Smooth muscle cell (in vitro differentiated cells): Measurements from ENCODE around the gene GLRX3. TPM values are rescaled to one million over a fixed set of nuclear protein-coding genes. Genes with fewer than 3 reads are reported as not detected.

ENCODE experiments used
- DNase-seq: peaks from one replicate; lab custom pipeline; 2025; ENCODE audit not compliant: unreplicated experiment; lab: John Stamatoyannopoulos, UW
- H2AFZ ChIP-seq: fragments of 200-600 bp; sonication (generic); 2 replicates; pipeline ENCODE4 v1.6.0; 2016; ENCODE audit warnings: antibody characterized with exemption, low read depth, mild to moderate bottlenecking
- H3F3A ChIP-seq: fragments of 200-600 bp; sonication (generic); 2 replicates; pipeline ENCODE4 v1.6.0; 2017; ENCODE audit warnings: antibody characterized with exemption, low read depth
- H3K27ac ChIP-seq: fragments of 200-600 bp; sonication (generic); 2 replicates; pipeline ENCODE4 v1.5.1; 2016; ENCODE audit warnings: low read depth, mild to moderate bottlenecking
- H3K27me3 ChIP-seq: fragments of 200-600 bp; sonication (generic); 2 replicates; pipeline ENCODE4 v1.6.1; 2016; ENCODE audit warnings: low read depth, mild to moderate bottlenecking
- H3K36me3 ChIP-seq: fragments of 200-600 bp; sonication (generic); 2 replicates; pipeline ENCODE4 v1.5.1; 2016; ENCODE audit warnings: low read depth
- H3K4me1 ChIP-seq: fragments of 200-600 bp; sonication (generic); 2 replicates; pipeline ENCODE4 v1.5.1; 2016; ENCODE audit warnings: low read depth
- H3K4me2 ChIP-seq: fragments of 200-600 bp; sonication (generic); 2 replicates; pipeline ENCODE4 v1.6.0; 2016; ENCODE audit warnings: mild to moderate bottlenecking
- H3K4me3 ChIP-seq: fragments of 200-600 bp; sonication (generic); 2 replicates; pipeline ENCODE4 v1.5.1; 2016; ENCODE audit warnings: mild to moderate bottlenecking
- H3K79me2 ChIP-seq: fragments of 200-600 bp; sonication (generic); 2 replicates; pipeline ENCODE4 v1.6.0; 2016; ENCODE audit warnings: low read depth, mild to moderate bottlenecking
- H3K9ac ChIP-seq: fragments of 200-600 bp; sonication (generic); 2 replicates; pipeline ENCODE4 v1.6.0; 2016; ENCODE audit warnings: low read depth
- H3K9me3 ChIP-seq: fragments of 200-600 bp; sonication (generic); replicated peaks from 2 replicates; pipeline ENCODE4 v1.5.1; 2016; ENCODE audit warnings: low read depth
- H4K20me1 ChIP-seq: fragments of 200-600 bp; sonication (generic); 2 replicates; pipeline ENCODE4 v1.6.0; 2016; ENCODE audit warnings: low read depth
- WGBS: methylation state at CpG from one replicate; pipeline ENCODE4 v1.1.7; 2016; ENCODE audit warnings: low lambda C conversion rate; 5-methylcytosine and 5-hydroxymethylcytosine counted together
- polyA plus RNA-seq: library from polyadenylated mRNA; unstranded; fragments of >200 nt; fragmentation: Nextera tagmentation; extraction: Ambion mirVana; gene quantifications from 2 replicates; pipeline ENCODE4 v1.2.1, GENCODE V29; 2016
- total RNA-seq: library from RNA; depleted of rRNA; stranded (reverse); fragments of >200 nt; gene quantifications from 2 replicates; pipeline ENCODE4 v1.2.3, GENCODE V29; 2014
- TF ChIP-seq, protein P1 (sequence below): fragments of 200-600 bp; sonication (generic); IDR thresholded peaks from 2 replicates; pipeline ENCODE4 v1.5.1; 2017; ENCODE audit warnings: borderline replicate concordance, mild to moderate bottlenecking, antibody characterized with exemption; ENCODE audit not compliant: insufficient read depth, poor library complexity, severe bottlenecking

Gene GLRX3
- total and polyA plus RNA-seq, 2 experiments from 2014 or later: 125 to 132 TPM

- H3K27me3 ChIP-seq: no peaks in the 10 kb centered on the region
- H3K27ac ChIP-seq: no peak overlapping the region
- H3F3A ChIP-seq: no peaks in the 10 kb centered on the region
- H2AFZ ChIP-seq: no peak overlapping the region
- 84% methylated on average over 13 of the region's 13 CpGs for WGBS
- no peaks in the 10 kb centered on the region for H3K9me3 ChIP-seq
- no peak overlapping the region for H3K4me2 ChIP-seq
- no peak overlapping the region for H3K4me3 ChIP-seq
- no peaks in the 10 kb centered on the region for H3K36me3 ChIP-seq
- H4K20me1 ChIP-seq: no peaks in the 10 kb centered on the region
- no peaks in the 10 kb centered on the region for H3K4me1 ChIP-seq
- no peak overlapping the region for H3K9ac ChIP-seq
- no peaks in the 10 kb centered on the region for H3K79me2 ChIP-seq
- DNase-seq: no peak
- TF ChIP-seq, protein P1, sequence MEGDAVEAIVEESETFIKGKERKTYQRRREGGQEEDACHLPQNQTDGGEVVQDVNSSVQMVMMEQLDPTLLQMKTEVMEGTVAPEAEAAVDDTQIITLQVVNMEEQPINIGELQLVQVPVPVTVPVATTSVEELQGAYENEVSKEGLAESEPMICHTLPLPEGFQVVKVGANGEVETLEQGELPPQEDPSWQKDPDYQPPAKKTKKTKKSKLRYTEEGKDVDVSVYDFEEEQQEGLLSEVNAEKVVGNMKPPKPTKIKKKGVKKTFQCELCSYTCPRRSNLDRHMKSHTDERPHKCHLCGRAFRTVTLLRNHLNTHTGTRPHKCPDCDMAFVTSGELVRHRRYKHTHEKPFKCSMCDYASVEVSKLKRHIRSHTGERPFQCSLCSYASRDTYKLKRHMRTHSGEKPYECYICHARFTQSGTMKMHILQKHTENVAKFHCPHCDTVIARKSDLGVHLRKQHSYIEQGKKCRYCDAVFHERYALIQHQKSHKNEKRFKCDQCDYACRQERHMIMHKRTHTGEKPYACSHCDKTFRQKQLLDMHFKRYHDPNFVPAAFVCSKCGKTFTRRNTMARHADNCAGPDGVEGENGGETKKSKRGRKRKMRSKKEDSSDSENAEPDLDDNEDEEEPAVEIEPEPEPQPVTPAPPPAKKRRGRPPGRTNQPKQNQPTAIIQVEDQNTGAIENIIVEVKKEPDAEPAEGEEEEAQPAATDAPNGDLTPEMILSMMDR: no peak
Measured at GRCh38 chr10:130215151-130215930, 79.2 kb downstream of the GLRX3 start.

DNA sequence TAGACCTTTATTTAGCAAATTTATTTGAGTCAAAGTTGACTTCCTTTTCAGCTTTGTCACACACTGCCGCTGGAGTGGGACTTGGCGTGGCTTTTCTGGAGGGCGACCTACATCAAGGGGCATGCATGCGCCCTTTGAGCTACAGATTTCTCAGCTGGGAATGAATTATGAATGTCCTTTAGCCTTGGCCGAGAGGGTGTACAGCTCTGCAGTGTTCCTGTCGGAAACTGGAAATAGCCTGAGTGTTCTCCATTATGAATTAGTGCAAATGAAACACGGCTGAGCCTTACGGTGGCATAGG, 79.7 kb downstream of the GLRX3 start:
- no peaks in the 10 kb centered on the region for H3K4me1 ChIP-seq
- DNase-seq: no peak
- no peak overlapping the region for H3K27ac ChIP-seq
- H3K27me3 ChIP-seq: no peaks in the 10 kb centered on the region
- H3K4me2 ChIP-seq: no peak overlapping the region
- H4K20me1 ChIP-seq: no peaks in the 10 kb centered on the region
- no peaks in the 10 kb centered on the region for H3K79me2 ChIP-seq
- no peaks in the 10 kb centered on the region for H3K9me3 ChIP-seq
- H3K36me3 ChIP-seq: no peaks in the 10 kb centered on the region
- TF ChIP-seq, protein P1: no peak
- WGBS: 97% methylated on average over 8 of the region's 8 CpGs
- no peaks in the 10 kb centered on the region for H3F3A ChIP-seq
- H2AFZ ChIP-seq: no peak overlapping the region
- no peak overlapping the region for H3K9ac ChIP-seq
- H3K4me3 ChIP-seq: no peak overlapping the region

DNA sequence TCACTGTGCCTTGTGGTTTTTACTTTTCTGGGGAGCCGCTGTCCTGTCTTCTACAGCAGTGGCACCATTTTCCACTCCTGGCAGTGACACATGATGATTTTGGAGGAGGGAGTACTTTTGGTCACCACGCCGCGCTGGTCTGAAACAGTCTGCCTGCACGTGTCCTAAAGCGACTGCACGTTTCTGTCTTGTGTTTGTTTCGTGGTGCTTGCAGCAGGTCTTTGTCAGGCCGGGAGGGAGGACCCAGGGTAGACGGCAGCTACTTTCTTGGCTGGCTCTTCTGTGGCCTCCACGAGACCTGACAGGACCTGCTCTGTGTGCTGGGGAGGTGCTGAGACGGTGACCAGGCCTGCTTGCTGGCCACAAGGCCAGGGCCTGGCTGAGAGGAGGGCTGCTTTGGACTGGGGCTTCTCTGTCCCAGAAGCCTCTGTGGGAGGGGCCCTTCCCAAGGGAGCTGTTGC, 82.0 kb downstream of the GLRX3 start:
- no peak overlapping the region for H3K27ac ChIP-seq
- no peaks in the 10 kb centered on the region for H3K79me2 ChIP-seq
- no peaks in the 10 kb centered on the region for H4K20me1 ChIP-seq
- H3K9ac ChIP-seq: no peak overlapping the region
- no peaks in the 10 kb centered on the region for H3K27me3 ChIP-seq
- no peaks in the 10 kb centered on the region for H3F3A ChIP-seq
- WGBS: 87% methylated on average over 12 of the region's 12 CpGs
- H3K4me3 ChIP-seq: no peak overlapping the region
- H3K4me1 ChIP-seq: no peaks in the 10 kb centered on the region
- TF ChIP-seq, protein P1: no peak
- H2AFZ ChIP-seq: no peak overlapping the region
- no peak overlapping the region for H3K4me2 ChIP-seq
- no peaks in the 10 kb centered on the region for H3K9me3 ChIP-seq
- no peak for DNase-seq
- no peaks in the 10 kb centered on the region for H3K36me3 ChIP-seq

DNA sequence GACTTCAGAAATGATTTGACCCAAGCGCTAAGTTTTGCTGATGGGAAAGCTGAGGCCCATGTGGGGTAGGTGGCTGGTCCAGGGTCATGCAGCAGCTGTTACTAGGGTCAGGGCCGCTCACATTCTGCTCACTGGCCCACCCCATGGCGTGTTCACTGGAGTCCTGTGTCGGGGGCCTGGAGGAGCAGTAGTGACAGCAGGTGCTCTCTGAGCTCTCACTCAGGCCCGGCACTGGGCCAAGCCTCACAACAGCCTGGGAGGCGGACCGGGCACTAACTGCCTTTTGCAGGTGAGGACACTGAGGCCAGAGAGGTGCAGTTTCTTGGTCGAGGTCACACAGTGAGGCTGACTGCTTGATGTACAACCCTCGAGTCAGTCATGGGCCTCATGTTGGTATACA, 82.7 kb downstream of the GLRX3 start:
- Histone ChIP-seq H3K27ac (no peak overlapping the region), H3K4me1 (no peaks in the 10 kb centered on the region), H3K4me3 (no peak overlapping the region), H3K36me3 (no peaks in the 10 kb centered on the region), H3K4me2 (no peak overlapping the region), H3F3A (no peaks in the 10 kb centered on the region), H3K9me3 (no peaks in the 10 kb centered on the region), H3K9ac (no peak overlapping the region), H3K27me3 (no peaks in the 10 kb centered on the region), H3K79me2 (no peaks in the 10 kb centered on the region), H4K20me1 (no peaks in the 10 kb centered on the region), H2AFZ (no peak overlapping the region)
- WGBS: 94% methylated on average over 9 of the region's 9 CpGs
- no peak for DNase-seq
- TF ChIP-seq, protein P1: no peak
